SK-N-MC (cell line): ENCODE data around the gene ADAM10.

ENCODE experiments used
- EZH2 ChIP-seq: fragments of 200-600 bp; sonication (generic); IDR thresholded peaks from one replicate; pipeline ENCODE4 v1.6.1; 2017; ENCODE audit warnings: antibody characterized with exemption
- POLR2AphosphoS5 ChIP-seq: IDR thresholded peaks from 2 replicates; pipeline ENCODE4 v1.6.1; 2012; ENCODE audit warnings: mild to moderate bottlenecking, low read depth, low read length, borderline replicate concordance

- TF ChIP-seq EZH2: no peak
- no peak for TF ChIP-seq POLR2AphosphoS5
Observed at GRCh38 chr15:58565619-58566018, 183.9 kb downstream of the ADAM10 start.
